ENCODE data around the gene CCDC112. TPM values are rescaled to one million over a fixed set of nuclear protein-coding genes. Genes with fewer than 3 reads are reported as not detected.

Gene CCDC112
- total and polyA plus RNA-seq, 2 of the 13 experiments (the other 11 are each of a cell fraction or from before 2014, with no cell fraction given) = 1.1 to 2.8 TPM

DNA sequence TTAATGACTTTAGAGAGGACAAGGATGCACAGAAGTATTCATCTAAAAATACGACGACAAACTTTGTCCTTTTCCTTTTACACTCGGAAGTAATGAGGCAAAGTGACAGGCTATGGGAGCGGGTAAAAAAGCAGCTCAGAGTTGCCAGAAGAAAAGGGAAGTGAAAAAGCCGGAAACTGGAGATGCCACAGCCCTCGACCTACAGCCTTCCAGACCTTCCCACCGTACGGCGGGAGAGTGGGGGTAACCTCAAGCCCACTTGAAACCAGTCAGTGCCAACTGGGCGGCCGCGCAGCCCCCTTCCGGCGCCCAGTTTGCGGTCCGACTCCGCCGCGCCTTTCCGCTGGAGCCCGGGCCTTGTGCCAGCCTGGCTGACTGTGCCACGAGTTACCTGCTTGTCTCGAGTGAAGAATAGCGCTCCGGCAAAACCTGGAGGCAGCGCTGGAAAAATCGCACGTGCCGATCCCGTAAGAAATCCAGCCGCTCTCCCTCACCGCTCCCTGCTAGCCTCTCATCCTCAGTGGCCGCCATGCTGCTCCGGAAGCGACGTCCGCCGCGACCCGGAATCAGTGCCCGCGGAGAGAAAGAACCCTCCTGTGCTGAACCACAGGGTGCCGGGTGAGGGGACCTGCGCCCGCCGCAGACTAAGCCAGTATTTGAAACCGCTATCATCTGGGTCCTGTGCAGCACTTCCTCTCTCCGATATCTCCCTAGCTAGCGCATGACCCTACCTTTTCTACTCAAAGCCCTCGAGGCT is 34.0 kb downstream of the CCDC112 start, which contains the start of gene PGGT1B (continued):
- TF ChIP-seq, protein P1, sequence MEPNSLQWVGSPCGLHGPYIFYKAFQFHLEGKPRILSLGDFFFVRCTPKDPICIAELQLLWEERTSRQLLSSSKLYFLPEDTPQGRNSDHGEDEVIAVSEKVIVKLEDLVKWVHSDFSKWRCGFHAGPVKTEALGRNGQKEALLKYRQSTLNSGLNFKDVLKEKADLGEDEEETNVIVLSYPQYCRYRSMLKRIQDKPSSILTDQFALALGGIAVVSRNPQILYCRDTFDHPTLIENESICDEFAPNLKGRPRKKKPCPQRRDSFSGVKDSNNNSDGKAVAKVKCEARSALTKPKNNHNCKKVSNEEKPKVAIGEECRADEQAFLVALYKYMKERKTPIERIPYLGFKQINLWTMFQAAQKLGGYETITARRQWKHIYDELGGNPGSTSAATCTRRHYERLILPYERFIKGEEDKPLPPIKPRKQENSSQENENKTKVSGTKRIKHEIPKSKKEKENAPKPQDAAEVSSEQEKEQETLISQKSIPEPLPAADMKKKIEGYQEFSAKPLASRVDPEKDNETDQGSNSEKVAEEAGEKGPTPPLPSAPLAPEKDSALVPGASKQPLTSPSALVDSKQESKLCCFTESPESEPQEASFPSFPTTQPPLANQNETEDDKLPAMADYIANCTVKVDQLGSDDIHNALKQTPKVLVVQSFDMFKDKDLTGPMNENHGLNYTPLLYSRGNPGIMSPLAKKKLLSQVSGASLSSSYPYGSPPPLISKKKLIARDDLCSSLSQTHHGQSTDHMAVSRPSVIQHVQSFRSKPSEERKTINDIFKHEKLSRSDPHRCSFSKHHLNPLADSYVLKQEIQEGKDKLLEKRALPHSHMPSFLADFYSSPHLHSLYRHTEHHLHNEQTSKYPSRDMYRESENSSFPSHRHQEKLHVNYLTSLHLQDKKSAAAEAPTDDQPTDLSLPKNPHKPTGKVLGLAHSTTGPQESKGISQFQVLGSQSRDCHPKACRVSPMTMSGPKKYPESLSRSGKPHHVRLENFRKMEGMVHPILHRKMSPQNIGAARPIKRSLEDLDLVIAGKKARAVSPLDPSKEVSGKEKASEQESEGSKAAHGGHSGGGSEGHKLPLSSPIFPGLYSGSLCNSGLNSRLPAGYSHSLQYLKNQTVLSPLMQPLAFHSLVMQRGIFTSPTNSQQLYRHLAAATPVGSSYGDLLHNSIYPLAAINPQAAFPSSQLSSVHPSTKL (CRISPR knock-in tag; IDR thresholded peaks at IDR 0.05) = peak; percentile 75
- TF ChIP-seq, protein P2, sequence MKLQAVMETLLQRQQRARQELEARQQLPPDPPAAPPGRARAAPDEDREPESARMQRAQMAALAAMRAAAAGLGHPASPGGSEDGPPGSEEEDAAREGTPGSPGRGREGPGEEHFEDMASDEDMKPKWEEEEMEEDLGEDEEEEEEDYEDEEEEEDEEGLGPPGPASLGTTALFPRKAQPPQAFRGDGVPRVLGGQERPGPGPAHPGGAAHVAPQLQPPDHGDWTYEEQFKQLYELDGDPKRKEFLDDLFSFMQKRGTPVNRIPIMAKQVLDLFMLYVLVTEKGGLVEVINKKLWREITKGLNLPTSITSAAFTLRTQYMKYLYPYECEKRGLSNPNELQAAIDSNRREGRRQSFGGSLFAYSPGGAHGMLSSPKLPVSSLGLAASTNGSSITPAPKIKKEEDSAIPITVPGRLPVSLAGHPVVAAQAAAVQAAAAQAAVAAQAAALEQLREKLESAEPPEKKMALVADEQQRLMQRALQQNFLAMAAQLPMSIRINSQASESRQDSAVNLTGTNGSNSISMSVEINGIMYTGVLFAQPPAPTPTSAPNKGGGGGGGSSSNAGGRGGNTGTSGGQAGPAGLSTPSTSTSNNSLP (IDR thresholded peaks at IDR 0.05; ENCODE audit: low read depth, low read length) = no peak
- TF ChIP-seq SMAD1 (CRISPR knock-in tag; IDR thresholded peaks at IDR 0.05; ENCODE audit: borderline replicate concordance, low read depth) (no peak), ZSCAN21 (CRISPR knock-in tag; IDR thresholded peaks at IDR 0.05; ENCODE audit: borderline replicate concordance) (no peak; the same call in 1 of the 2 replicates), RFX5 (IDR thresholded peaks at IDR 0.05; ENCODE audit: low read depth, low read length) (no peak), ZNF383 (CRISPR knock-in tag; IDR thresholded peaks at IDR 0.05; ENCODE audit: borderline replicate concordance) (no peak), BORCS8-MEF2B (CRISPR knock-in tag; IDR thresholded peaks at IDR 0.05) (peak; percentile 55)
- TF ChIP-seq, protein P3, sequence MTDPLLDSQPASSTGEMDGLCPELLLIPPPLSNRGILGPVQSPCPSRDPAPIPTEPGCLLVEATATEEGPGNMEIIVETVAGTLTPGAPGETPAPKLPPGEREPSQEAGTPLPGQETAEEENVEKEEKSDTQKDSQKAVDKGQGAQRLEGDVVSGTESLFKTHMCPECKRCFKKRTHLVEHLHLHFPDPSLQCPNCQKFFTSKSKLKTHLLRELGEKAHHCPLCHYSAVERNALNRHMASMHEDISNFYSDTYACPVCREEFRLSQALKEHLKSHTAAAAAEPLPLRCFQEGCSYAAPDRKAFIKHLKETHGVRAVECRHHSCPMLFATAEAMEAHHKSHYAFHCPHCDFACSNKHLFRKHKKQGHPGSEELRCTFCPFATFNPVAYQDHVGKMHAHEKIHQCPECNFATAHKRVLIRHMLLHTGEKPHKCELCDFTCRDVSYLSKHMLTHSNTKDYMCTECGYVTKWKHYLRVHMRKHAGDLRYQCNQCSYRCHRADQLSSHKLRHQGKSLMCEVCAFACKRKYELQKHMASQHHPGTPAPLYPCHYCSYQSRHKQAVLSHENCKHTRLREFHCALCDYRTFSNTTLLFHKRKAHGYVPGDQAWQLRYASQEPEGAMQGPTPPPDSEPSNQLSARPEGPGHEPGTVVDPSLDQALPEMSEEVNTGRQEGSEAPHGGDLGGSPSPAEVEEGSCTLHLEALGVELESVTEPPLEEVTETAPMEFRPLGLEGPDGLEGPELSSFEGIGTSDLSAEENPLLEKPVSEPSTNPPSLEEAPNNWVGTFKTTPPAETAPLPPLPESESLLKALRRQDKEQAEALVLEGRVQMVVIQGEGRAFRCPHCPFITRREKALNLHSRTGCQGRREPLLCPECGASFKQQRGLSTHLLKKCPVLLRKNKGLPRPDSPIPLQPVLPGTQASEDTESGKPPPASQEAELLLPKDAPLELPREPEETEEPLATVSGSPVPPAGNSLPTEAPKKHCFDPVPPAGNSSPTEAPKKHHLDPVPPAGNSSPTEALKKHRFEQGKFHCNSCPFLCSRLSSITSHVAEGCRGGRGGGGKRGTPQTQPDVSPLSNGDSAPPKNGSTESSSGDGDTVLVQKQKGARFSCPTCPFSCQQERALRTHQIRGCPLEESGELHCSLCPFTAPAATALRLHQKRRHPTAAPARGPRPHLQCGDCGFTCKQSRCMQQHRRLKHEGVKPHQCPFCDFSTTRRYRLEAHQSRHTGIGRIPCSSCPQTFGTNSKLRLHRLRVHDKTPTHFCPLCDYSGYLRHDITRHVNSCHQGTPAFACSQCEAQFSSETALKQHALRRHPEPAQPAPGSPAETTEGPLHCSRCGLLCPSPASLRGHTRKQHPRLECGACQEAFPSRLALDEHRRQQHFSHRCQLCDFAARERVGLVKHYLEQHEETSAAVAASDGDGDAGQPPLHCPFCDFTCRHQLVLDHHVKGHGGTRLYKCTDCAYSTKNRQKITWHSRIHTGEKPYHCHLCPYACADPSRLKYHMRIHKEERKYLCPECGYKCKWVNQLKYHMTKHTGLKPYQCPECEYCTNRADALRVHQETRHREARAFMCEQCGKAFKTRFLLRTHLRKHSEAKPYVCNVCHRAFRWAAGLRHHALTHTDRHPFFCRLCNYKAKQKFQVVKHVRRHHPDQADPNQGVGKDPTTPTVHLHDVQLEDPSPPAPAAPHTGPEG (CRISPR knock-in tag; IDR thresholded peaks at IDR 0.05) = no peak
- TF ChIP-seq, protein P4, sequence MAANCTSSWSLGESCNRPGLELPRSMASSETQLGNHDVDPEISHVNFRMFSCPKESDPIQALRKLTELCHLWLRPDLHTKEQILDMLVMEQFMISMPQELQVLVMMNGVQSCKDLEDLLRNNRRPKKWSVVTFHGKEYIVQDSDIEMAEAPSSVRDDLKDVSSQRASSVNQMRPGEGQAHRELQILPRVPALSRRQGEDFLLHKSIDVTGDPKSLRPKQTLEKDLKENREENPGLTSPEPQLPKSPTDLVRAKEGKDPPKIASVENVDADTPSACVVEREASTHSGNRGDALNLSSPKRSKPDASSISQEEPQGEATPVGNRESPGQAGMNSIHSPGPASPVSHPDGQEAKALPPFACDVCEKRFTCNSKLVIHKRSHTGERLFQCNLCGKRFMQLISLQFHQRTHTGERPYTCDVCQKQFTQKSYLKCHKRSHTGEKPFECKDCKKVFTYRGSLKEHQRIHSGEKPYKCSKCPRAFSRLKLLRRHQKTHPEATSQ (CRISPR knock-in tag; IDR thresholded peaks at IDR 0.05; ENCODE audit: borderline replicate concordance) = no peak
- TF ChIP-seq, protein P5, sequence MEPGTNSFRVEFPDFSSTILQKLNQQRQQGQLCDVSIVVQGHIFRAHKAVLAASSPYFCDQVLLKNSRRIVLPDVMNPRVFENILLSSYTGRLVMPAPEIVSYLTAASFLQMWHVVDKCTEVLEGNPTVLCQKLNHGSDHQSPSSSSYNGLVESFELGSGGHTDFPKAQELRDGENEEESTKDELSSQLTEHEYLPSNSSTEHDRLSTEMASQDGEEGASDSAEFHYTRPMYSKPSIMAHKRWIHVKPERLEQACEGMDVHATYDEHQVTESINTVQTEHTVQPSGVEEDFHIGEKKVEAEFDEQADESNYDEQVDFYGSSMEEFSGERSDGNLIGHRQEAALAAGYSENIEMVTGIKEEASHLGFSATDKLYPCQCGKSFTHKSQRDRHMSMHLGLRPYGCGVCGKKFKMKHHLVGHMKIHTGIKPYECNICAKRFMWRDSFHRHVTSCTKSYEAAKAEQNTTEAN (CRISPR knock-in tag; conservative IDR thresholded peaks at IDR 0.05) = peak; percentile 42; the same call in 1 of the 2 replicates
